Astrocyte of the cerebellum (primary cell): Measurements from ENCODE around the gene CHD6.

Experiments
- DNase-seq: peaks from one replicate; pipeline ENCODE4 v3.0.0-alpha.2; 2011; ENCODE audit warnings: low read depth
- H3K4me3 ChIP-seq: 2 replicates; pipeline ENCODE4 v1.5.1; 2011; ENCODE audit warnings: mild to moderate bottlenecking, low read depth, low read length, moderate library complexity
- CTCF ChIP-seq: IDR thresholded peaks from 2 replicates; pipeline ENCODE4 v1.5.1; 2012; ENCODE audit warnings: low read length, low read depth, moderate library complexity, mild to moderate bottlenecking; ENCODE audit errors: missing control alignments
- in situ Hi-C: cut with HindIII; loops from 2 replicates; pipeline ENCODE4 v1.10.0; 2017; ENCODE audit warnings: low sequenced_read_pairs

The CHD6 gene

GRCh38 chr20:41440882-41441281 lies 177.3 kb downstream of the CHD6 start:
- no peak overlapping the region for H3K4me3 ChIP-seq
- no peak for TF ChIP-seq CTCF
- DNase-seq, result no peak
- in situ Hi-C loops, result no loop called here

GRCh38 chr20:41437836-41438235 lies 180.3 kb downstream of the CHD6 start:
- no peak for TF ChIP-seq CTCF
- in situ Hi-C loops, result no loop called here
- H3K4me3 ChIP-seq, result no peak overlapping the region
- no peak for DNase-seq

- in situ Hi-C loops, result no loop called here
- no peak for TF ChIP-seq CTCF
- DNase-seq, result no peak
- no peak overlapping the region for H3K4me3 ChIP-seq
Measured at GRCh38 chr20:41436679-41437078, 181.5 kb downstream of the CHD6 start.

- no peak for TF ChIP-seq CTCF
- H3K4me3 ChIP-seq, result no peak overlapping the region
- DNase-seq, result no peak
- in situ Hi-C loops, result no loop called here
Measured at GRCh38 chr20:41433203-41433602, 185.0 kb downstream of the CHD6 start.

GRCh38 chr20:41432746-41433145 lies 185.4 kb downstream of the CHD6 start:
- H3K4me3 ChIP-seq, result no peak overlapping the region
- in situ Hi-C loops, result no loop called here
- DNase-seq, result no peak
- no peak for TF ChIP-seq CTCF

- in situ Hi-C loops, result no loop called here
- H3K4me3 ChIP-seq, result no peak overlapping the region
- no peak for TF ChIP-seq CTCF
- DNase-seq, result no peak
Measured at GRCh38 chr20:41428285-41428684, 189.9 kb downstream of the CHD6 start.

GRCh38 chr20:41427833-41428232 lies 190.3 kb downstream of the CHD6 start:
- DNase-seq, result no peak
- in situ Hi-C loops, result no loop called here

More at GRCh38 chr20:41427833-41428232, 190.3 kb downstream of the CHD6 start:
- H3K4me3 ChIP-seq, result no peak overlapping the region
- TF ChIP-seq CTCF, result no peak
